ENCODE measurements around the gene LCE2D. TPM values are rescaled to one million over a fixed set of nuclear protein-coding genes. Genes with fewer than 3 reads are reported as not detected.

The LCE2D gene
- total RNA-seq, 2 experiments from 2014 or later, result not detected

DNA sequence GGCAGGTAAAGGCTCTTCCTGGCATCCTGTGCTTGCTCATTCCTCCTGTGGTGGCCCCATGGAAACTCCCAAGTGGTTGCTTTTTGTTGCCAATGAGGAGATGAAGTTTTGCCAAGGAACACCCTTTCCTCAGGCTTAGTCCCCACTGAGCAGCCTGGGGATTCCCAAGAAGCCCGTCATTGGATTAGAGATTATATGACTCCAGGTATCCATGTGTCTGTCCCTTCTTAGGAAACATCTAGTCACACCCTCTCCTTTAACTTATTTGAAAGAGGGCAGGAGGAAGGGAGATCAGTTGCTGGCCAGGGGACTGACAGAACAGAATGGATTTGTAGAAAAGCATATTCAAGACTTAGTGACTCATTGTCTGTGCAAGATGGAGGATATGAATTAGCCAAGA is 36.4 kb upstream of the LCE2D start:
- no peak for DNase-seq
- H3K4me3 Mint-ChIP-seq, result no peak overlapping the region

DNA sequence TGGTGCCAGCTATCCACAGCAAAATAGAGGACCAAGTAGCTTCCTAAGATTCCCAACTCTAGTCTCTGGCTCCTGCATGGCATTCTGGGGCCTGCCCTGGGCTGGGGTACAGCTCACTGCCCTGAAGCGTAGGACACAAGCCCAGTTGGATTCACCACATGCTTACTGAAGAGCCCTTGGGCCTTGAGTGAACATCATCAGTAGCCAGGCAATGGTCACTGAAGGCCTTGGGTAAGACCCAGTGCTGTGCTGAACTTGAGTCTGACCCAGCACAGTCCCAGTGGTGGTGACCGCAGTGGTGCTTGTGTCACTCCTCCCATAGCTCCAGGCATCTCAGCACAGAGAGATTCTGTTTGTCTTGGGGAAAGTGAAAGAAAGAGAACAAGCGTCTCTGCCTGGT is 32.6 kb upstream of the LCE2D start:
- Mint-ChIP-seq H3K27ac (no peak overlapping the region), H3K4me3 (no peak overlapping the region), H3K4me1 (ENCODE audit: low read depth) (no peaks in the 10 kb centered on the region), H3K9me3 (peaks cover 3% of the 10 kb centered on the region), H3K27me3 (peaks cover 14% of the 10 kb centered on the region), H3K36me3 (ENCODE audit: low read depth) (no peaks in the 10 kb centered on the region)
- DNase-seq (no peak), ATAC-seq (no peak)
- TF ChIP-seq, protein P1, sequence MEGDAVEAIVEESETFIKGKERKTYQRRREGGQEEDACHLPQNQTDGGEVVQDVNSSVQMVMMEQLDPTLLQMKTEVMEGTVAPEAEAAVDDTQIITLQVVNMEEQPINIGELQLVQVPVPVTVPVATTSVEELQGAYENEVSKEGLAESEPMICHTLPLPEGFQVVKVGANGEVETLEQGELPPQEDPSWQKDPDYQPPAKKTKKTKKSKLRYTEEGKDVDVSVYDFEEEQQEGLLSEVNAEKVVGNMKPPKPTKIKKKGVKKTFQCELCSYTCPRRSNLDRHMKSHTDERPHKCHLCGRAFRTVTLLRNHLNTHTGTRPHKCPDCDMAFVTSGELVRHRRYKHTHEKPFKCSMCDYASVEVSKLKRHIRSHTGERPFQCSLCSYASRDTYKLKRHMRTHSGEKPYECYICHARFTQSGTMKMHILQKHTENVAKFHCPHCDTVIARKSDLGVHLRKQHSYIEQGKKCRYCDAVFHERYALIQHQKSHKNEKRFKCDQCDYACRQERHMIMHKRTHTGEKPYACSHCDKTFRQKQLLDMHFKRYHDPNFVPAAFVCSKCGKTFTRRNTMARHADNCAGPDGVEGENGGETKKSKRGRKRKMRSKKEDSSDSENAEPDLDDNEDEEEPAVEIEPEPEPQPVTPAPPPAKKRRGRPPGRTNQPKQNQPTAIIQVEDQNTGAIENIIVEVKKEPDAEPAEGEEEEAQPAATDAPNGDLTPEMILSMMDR (IDR thresholded peaks at IDR 0.05), result no peak
- intact Hi-C loops (cut with micrococcal nuclease), result no loop called here
- ChIA-PET CTCF (no interaction called here), POLR2A (no interaction called here)

More for the DNA sequence above, 36.4 kb upstream of the LCE2D start:
- H3K27me3 Mint-ChIP-seq, result peaks cover 21% of the 10 kb centered on the region
- ATAC-seq, result no peak
- no peaks in the 10 kb centered on the region for H3K36me3 Mint-ChIP-seq (ENCODE audit: low read depth)
- no peak overlapping the region for H3K27ac Mint-ChIP-seq
- H3K9me3 Mint-ChIP-seq, result no peaks in the 10 kb centered on the region
- TF ChIP-seq, protein P1 (IDR thresholded peaks at IDR 0.05), result no peak
- peaks cover 3% of the 10 kb centered on the region for H3K4me1 Mint-ChIP-seq (ENCODE audit: low read depth)
- intact Hi-C loops (cut with micrococcal nuclease), result no loop called here
- ChIA-PET POLR2A (no interaction called here), CTCF (no interaction called here)

DNA sequence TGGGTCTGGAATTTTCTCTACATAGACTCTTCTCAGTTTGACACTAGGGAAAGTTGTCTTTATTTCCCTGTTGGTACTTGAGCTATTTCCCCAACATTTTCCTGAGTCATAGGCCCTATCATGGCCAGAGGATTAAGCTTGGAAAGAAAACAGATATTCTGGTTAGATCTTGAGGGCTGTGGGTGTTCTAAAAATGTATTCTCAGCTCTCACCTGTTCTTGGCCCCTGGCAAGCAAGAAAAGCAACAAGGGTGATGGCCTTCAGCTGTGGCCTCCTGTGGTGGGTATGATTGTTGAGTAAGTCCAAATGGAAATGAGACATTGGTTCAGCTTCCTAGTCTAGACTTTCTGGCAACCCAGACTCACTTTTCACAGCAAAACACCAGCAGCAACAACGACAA is 22.8 kb upstream of the LCE2D start:
- no peak overlapping the region for H3K27ac Mint-ChIP-seq
- intact Hi-C loops (cut with micrococcal nuclease), result no loop called here
- no peaks in the 10 kb centered on the region for H3K36me3 Mint-ChIP-seq (ENCODE audit: low read depth)
- ATAC-seq (no peak), DNase-seq (no peak)
- H3K27me3 Mint-ChIP-seq, result peaks cover 7% of the 10 kb centered on the region
- TF ChIP-seq, protein P1 (IDR thresholded peaks at IDR 0.05), result no peak
- no peak overlapping the region for H3K4me3 Mint-ChIP-seq
- CTCF ChIA-PET, result interaction anchor here (1.2 to 6.0 kb wide), 2 partner anchors 15 to 17 kb away, joined by 3 to 41 read pairs; partner anchors contain the start of gene LCE3A
- POLR2A ChIA-PET, result no interaction called here
- H3K9me3 Mint-ChIP-seq, result no peaks in the 10 kb centered on the region
- H3K4me1 Mint-ChIP-seq (ENCODE audit: low read depth), result no peaks in the 10 kb centered on the region

DNA sequence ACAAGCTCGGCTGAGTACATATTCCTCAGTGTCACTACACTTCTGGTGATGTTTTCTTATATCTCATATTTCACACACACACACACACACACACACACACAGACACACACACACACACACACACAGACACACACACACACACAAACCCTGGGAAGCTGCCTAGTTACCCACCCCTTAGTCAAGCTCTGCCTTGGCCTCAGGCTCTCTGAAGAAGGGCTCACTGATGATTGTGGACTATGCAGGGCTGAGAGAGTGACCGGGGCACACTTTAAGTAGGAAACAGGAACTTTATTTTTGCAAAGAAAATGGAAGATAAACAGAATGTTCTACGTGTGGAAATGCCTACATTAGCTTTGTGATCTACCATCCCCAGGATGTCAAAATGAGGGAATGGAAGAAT is 19.2 kb upstream of the LCE2D start:
- DNase-seq (no peak), ATAC-seq (no peak)
- intact Hi-C loops (cut with micrococcal nuclease), result no loop called here
- H3K4me3 Mint-ChIP-seq, result no peak overlapping the region
- ChIA-PET CTCF (interaction anchor here (1.3 to 6.0 kb wide), 2 partner anchors 8 to 11 kb away, joined by 3 to 41 read pairs; no protein-coding TSS in a partner anchor), POLR2A (interaction anchor here (0.5 kb wide), 1 partner anchor 453 kb away, joined by 4 read pairs; no protein-coding TSS in a partner anchor)
- peaks cover 13% of the 10 kb centered on the region for H3K27me3 Mint-ChIP-seq
- TF ChIP-seq, protein P1 (IDR thresholded peaks at IDR 0.05), result no peak
- no peaks in the 10 kb centered on the region for H3K4me1 Mint-ChIP-seq (ENCODE audit: low read depth)
- no peaks in the 10 kb centered on the region for H3K36me3 Mint-ChIP-seq (ENCODE audit: low read depth)
- H3K27ac Mint-ChIP-seq, result no peak overlapping the region
- no peaks in the 10 kb centered on the region for H3K9me3 Mint-ChIP-seq

DNA sequence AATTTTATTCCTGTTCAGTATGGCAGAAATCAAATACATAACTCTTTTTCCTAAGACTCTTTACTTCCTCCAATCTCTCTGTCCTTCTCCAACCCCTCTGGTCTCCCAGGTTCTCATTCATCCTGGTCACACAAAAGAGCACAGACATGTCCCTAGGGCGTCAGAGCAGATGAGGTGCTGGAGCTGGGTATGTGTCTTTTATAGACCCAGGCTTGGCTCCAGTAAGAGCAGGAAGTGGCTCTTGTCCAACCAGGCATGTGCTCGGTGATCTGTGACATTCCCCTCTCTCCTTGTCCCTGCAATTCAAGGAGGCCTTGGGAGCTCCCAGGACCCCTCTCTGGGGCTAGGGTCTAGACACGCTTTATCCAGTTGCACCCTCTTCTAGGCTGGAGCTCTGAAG is 18.0 kb upstream of the LCE2D start:
- H3K36me3 Mint-ChIP-seq (ENCODE audit: low read depth), result no peaks in the 10 kb centered on the region
- peaks cover 14% of the 10 kb centered on the region for H3K27me3 Mint-ChIP-seq
- ChIA-PET CTCF (interaction anchor here (0.8 kb wide), 1 partner anchor 9 kb away, joined by 3 read pairs; no protein-coding TSS in a partner anchor), POLR2A (no interaction called here)
- H3K9me3 Mint-ChIP-seq, result no peaks in the 10 kb centered on the region
- no peaks in the 10 kb centered on the region for H3K4me1 Mint-ChIP-seq (ENCODE audit: low read depth)
- H3K4me3 Mint-ChIP-seq, result no peak overlapping the region
- intact Hi-C loops (cut with micrococcal nuclease), result no loop called here
- no peak overlapping the region for H3K27ac Mint-ChIP-seq
- DNase-seq (no peak), ATAC-seq (no peak)
- TF ChIP-seq, protein P1 (IDR thresholded peaks at IDR 0.05), result no peak
